ENCODE results near the gene TDRKH.

Gene TDRKH, protein sequence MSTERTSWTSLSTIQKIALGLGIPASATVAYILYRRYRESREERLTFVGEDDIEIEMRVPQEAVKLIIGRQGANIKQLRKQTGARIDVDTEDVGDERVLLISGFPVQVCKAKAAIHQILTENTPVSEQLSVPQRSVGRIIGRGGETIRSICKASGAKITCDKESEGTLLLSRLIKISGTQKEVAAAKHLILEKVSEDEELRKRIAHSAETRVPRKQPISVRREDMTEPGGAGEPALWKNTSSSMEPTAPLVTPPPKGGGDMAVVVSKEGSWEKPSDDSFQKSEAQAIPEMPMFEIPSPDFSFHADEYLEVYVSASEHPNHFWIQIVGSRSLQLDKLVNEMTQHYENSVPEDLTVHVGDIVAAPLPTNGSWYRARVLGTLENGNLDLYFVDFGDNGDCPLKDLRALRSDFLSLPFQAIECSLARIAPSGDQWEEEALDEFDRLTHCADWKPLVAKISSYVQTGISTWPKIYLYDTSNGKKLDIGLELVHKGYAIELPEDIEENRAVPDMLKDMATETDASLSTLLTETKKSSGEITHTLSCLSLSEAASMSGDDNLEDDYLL

DNA sequence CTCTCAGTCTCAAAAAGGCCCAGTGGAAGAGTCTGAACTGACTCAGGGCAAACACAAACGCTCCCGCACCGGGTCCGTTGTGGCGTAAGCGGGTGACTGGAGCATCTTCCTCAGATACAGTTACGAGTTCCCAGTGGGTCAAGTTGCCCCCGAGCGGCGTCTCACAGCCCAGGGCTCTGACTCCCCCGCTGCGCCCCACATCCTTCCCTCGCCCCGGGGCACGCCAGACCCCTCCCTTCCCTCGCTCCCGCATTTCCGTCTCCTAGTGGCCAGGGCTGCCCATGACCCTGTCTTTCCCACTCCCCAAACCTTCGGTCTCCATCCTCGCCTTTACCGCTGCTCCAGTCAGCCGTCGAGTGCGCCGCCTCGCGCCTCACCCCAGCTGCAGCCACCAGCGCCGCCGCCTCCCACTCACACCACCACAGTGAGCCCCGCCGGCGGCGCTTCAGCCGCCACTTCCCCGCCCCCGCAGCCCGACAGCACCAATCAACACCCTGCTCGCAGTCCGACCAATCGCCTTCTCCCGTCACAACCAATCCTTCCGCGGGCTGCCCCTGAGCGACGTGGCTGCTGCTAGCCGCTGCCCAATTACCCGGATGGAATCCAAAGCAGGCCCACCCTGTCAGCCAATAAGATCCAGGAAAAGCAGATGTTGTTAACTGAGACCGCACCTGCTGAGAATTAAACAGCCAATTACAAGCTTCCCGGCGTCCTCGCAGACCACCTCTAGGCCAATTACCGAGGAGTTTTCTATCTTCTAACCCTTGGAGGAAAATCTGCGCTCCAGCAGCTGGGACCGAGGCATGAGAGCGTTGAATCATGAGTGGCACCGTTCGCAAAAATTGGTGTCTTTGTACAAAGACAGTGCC is at the start of gene TDRKH:
TSS of gene TDRKH (minus strand) at position 430 of the 869 bp plus-strand sequence. CDS start 7,478 bp downstream, outside the sequence.
- peak; percentile 99 for FAIRE-seq

DNA sequence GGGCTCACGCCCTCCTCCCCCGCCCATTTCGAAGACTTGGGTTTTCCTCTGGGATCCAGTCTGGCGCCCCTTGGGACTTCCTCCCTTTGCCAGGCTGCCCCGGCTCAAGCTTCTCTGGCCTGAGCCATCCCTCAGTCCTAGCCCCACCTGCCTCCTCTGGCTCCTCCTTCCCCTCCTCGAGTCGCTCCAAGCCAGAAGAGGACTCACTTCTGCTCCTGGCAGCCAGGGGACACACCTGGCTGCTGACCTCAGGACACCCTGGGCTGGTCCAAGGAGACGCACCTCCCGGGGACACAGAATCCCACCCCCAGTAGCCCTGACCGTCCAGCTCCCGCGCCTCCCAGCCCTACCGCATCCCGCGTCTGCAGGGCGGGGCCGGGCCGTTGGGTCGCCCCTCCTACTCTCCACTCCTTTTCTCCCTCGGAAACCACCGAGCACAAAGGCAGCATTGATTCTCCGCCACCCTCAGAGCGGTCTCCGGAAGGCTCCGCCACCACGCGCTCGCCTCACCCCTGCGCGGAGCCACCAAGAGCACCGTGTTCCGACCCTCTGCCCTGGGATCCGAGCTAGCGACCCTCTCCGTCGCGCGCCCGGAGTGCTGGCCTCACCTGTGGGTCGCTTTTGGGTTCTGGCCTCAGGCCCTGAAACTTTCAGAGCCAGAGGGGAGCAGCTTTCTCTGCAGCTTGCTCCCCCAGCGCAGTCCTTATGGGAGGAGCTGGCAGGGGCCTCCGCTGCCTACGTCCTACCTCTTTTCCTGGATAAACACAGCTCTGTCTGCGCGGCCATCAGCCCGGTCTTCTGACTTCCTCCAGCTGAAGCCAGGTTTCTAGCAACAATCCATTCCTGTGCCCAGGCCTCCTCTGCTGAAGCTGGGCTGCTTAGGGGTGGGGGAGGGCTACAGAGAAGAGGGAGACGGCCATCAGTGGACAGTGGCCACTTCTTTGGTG is 49.4 kb upstream of the TDRKH start, which contains the start of gene C2CD4D:
TSS of gene C2CD4D (minus strand) at position 364 of the 947 bp plus-strand sequence. CDS start 831 bp downstream, outside the sequence.
- FAIRE-seq: no peak

DNA sequence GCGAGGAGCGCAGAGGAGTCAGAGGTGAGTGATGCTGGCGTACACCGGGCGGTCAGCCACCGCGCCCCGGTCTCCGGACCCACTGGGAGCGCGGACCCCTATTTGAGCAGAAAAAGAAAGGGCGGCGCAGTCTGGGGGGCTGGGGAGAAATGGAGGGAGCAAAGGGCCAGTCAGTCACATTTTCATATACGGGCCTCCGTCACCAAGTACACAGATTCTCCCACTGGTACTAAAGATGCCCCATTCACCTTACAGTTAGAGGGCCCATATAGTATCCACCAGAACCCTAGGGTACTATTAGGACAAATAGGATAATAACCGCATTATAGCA is 48.7 kb upstream of the TDRKH start:
- no peak for FAIRE-seq

DNA sequence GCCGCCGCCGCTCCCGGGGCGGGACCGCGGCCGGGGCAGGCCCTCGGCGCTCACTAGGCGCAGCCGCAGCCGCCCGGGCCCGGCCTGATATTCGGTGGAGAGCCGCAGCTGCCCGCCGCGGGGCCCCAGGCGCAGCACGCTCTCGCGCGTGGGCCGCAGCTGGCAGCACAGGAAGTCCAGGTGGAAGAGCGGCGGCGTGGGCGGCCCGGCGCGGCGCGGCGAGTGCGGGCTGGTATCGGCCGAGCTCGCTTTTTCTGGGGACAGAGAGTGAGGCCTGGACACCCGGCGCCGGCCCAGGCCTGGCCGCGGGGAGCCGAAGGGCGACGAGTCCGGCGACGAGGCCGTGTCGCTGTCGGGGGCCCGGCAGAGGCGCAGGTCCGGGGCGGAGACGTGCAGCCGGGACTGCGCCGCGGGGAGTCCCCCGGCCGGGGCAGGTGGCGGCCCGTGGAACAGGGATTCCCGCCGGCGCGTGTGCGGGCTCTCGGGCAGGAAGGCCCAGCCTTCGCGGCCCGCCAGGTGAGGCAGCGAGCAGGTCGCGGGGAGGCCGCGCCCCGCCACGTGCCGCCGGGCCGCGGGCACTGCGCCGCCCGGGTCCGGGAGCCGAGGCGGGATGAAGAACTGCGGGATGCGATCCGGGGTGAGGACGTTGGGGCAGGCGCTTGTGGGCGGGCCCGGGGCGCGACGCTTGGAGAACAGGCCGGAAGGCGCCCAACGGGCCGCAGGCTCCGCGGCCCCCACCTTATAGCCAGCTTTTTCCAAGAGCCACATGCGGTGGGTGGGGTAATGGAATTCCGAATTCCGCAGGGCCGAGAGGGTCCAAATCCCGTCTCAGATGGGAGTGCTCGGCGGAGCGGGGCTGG is 48.2 kb upstream of the TDRKH start:
- FAIRE-seq: no peak

DNA sequence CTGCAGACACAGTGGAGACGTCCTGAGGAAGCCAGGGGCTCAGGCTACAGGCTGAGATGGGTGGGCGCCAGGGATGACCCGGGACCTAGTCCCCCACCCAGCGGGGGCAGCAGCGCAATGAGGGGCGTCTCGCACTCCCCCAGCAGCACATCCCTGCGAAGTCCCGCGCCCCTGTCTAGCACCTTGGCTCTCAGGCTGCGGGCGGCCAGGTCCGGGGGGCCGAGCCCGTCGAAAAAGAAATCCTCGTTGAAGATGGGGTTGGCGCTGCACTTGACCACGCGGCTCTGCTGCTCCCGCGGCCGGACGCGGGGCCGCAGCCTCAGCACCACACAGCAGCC is 47.6 kb upstream of the TDRKH start:
- FAIRE-seq: no peak

DNA sequence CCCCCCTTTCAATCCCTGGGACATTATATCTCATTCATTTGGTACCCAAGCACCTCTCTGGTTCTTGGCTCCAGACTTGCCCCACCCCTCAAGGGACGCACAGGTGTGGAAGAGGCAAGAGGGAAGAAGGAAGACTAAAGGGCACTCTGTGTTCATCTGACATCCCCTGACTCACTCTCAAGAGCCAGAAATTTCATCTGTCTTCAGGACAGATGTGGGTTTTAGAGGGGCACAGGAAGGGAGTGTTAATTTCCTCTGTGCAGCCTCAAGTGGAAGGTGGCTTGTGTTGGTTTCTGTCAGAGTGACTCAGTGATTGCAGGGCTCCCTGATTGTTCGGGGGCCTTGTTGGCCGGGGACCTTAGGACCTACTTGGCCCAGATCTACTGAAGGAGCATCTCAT is 46.9 kb upstream of the TDRKH start:
- no peak for FAIRE-seq

DNA sequence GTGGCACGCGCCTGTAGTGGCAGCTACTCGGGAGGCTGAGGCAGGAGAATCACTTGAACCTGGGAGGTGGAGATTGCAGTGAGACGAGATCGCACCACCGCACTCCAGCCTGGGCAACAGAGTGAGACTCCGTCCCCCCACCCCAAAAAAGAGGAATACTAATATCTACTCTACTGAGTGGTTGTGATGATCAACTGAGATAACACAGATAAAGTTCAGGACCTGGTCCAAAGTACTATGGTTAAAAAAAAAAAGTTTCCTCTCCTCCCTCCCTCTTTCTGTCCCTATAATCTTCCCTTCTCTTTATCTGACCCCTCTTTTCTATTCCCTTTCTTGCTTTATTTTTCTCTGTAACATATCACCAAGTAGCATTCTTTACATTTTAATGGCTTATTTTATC is 45.3 kb upstream of the TDRKH start:
- no peak for FAIRE-seq

DNA sequence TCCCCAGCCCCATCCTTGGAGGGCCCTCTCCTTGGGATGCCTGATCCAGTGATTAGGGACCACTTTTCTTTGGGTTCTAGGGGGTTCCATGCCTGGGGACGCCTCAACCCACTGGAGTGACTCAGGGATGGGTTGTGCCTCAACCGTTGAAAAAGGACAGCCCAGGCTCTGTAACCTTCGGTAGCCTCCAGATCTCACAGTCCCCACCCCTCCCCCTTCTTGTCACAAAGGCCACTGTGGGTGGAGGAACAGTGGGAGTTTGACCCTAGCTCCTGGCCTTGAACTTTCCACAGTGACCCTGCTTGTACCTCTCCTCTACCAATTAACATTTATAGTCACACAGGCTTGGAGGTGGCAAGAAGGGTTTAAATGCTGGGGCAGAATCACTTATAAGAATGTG is 43.9 kb upstream of the TDRKH start:
- no peak for FAIRE-seq

DNA sequence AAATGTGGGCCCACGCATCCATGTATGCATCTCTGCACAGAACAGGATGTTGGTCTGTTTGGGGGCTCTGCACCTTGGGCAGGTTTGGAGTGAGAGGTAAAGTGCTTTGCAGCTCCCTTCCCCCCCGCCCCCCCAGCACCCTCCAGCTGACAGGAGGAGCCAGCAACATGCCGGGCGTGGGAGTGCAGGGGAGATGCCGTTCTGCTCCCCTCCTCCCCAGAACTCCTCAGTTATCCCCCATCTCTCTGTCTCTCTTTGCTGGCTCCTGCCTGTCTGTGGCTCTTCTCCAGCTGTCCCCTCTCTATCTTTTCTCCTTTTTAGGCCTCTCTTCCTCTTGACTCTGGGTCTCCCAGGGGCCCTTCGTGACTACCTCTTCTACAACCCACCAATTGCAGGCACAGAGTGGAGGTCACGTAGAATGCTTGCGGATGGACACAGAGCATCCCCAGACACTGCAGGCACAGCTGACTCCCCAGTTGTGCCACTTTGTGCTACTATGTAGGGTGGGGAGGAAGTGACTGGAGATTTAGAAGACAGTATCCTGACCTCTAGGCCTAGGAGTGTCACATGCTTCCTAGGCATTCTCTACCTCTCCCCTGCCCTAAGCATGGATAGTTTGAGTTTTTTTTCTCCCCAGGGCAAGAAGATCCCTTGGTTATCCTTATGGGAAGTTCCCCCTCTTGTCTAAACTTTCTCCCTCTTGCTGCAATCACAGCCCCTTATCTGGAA is 43.0 kb upstream of the TDRKH start:
- FAIRE-seq: no peak

DNA sequence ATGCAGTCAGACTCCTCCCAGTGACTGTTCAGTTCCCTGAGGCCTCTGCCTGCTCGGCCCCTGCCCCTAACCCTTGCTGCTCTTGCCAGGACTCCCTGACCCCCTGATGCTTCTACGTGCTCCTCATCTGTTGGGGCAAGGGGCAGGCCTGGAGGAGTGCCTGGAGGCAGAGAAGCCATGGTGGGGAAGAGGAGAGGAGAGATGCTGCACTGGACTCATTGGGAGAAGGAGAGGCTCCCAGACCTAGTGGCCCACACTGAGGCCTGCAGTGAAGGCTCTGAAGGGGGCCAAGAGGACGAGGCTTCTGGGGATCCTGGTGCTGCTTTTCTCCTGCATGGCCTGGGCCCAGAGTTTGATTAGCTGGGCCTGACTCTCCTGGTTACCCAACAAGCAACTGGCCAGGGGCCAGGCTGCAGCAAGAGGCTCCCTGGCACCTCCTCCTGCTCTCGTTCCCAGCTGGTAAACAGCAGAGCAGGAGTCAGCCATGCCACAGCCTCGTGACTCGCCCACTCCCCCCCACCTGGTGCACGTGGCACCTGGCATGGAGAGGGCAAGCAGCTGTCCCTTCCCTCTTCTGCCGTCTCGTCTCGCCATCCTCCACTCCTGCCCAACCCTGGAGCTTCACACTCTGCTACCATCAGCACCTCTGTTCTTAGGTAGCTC is 42.1 kb upstream of the TDRKH start:
- FAIRE-seq: no peak

DNA sequence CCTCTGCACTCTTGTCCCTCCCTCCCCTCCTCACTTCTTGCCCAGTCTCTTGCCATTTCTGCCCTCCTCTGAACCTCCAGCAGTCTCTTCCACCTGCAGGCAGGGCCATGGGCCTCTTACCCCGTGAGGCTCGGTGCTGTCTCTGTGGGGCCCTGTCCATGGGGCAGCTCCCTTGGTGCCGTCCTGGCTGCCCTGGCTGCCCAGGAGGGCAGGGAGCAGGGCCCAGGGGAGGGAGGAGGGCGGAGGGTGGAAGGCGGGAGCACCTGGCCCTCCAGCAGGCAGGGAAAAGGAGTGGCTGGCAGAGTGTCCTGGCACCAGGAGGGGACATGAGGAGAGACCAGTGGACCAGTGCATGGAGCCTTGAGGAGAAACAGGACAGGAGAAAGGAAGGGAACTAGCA is 41.3 kb upstream of the TDRKH start, which contains the start of gene RORC:
TSS of gene RORC (minus strand) at position 198 of the 400 bp plus-strand sequence. CDS start at position 160, 38 bp downstream.
- no peak for FAIRE-seq

DNA sequence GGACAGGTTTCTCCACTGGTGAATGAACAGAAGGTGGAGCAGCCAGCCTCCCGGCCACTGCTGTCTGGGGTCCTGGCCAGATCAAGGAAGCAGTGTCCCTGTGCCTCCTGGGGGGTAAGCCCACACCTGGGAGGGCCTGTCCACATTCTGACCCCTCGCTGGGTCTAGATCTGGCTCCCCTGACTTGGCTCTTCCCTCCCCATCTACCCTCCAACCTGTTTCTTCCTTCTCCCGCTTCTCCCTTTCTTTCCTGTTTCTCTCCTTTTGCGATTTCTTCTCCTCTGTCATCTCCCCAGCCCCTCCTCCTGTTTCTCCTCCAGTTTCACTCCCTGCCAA is 40.9 kb upstream of the TDRKH start:
- no peak for FAIRE-seq

DNA sequence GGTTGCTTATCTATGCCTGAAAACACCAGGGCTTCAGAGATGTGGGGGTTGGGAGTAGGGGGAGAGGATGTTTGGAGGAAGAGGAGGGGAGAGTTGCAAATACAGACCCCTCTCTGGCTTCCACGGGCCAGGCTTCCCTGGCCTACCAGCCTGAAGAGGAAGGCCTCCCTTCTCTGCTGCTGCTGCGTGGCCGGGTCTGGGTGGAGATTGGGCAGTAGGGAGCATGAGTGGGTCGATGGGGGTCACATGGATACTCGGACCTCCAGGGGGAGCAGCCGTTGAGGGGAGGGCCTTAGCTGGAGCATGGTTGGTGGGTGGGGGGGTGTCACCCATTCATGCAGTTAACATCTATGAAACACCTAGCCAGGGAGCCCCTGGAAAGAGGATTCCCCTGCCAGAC is 39.8 kb upstream of the TDRKH start:
- FAIRE-seq: no peak

DNA sequence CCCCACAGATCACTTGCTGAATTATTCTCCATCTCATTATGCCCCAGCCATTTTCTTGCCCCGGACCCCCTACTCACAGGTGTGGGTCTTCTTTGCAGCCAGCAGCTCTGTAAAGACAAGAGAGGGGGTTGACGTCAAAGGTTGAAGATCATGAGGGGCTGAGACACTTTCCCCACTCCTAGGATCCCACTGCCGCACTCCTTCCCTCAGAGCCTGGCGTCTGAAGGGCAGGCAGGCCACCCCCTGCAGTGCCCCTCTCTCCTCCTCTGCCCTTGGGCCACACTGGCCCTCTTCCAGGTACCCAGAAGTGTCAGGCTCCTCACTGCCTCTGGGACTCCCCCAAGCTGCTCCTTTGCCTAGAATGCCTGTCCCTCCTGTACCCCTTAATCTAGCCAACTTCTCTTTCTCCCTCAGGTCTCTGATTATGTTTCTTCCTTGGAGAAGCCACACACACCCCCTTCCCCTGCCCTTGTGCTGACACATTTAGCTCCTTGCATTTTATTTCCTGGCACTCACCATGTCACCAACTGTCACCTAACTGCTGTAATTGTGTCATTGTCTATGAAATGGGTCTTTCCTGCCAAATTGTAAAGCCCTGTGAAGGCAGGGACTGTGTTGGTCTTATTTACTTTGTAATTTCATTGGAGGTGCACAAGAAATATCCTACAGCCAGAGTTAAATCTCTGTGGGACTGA is 39.2 kb upstream of the TDRKH start:
- FAIRE-seq: no peak

DNA sequence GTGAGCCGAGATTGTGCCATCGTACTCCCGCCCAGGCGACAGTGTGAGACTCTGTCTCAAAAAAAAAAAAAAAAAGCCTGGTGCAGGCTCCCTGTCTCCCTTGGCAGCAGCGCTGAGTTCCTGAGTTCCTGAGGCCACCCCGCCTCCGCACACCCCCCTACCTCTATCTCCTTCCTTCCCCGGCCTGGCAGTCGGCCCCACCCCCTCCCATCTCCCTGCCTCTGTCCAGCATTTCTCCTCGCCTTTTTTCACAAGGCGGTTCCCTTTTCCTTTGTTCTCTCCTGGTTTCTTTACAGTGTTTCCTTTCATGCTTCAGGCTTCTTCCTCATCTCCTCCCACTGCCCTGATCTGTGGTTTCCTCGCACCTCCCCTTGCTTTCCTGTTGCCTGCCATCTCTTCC is 38.6 kb upstream of the TDRKH start:
- no peak for FAIRE-seq

DNA sequence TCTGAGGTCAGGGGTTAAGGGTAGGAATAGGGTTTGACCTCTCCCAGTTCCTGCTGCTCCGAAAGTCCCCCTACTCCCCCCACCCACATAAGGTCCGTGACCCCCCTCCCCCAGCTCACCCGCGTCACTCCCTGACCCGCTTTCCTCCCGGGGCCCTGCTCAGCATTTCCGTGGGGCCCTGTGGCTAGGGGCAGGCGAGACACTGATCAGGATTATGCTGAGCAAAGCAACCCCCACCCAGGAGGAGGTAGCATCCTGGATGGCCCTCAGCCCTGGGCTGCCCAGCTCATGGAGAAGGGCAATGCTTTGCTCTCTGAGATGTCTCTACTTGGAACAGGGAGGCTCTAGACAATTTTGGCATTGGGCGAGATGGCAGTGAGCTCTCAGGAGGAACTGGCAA is 37.6 kb upstream of the TDRKH start:
- no peak for FAIRE-seq

DNA sequence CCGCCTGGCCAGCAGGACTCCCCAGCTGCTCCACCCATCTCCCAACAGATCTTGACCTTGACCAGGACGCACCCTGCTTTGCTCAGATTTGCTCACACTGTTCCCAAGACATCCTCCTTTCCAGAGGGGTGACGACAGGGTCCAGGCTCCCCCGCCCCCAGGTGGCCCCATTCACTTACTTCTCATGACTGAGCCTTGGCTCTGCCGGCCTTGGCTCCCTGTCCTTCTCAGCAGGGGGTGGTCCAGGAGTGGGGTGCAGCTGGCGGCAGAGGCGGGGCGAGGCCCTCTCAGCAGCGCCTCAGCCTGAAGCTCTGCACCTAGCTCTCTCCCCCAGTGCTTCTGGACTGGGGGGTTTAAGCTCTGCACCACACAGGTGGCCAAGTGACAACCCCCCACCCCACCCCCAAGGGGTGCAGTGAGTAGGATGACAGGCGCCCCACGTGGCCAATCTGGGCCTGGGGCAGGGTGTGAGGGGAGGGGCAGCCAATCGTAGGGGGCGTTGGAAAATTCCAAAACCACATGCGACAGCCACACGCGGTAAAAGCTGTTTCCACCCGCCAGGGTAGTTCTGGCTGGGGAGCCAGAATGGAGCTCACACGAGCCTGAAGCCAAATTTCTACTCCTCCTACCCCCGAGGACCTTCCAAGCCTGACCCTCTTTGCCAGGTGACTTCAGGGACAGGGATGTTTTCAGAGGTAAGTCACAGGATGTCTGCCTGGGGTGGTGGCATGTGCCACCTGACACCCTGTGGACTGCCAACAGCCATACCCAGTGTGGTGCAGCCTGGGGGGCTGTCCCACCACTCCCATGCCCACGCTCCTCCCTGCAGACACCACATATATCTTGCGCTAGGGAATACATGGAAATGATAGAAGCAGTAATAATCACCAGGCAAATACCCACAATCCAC is 35.7 kb upstream of the TDRKH start:
- FAIRE-seq: no peak

DNA sequence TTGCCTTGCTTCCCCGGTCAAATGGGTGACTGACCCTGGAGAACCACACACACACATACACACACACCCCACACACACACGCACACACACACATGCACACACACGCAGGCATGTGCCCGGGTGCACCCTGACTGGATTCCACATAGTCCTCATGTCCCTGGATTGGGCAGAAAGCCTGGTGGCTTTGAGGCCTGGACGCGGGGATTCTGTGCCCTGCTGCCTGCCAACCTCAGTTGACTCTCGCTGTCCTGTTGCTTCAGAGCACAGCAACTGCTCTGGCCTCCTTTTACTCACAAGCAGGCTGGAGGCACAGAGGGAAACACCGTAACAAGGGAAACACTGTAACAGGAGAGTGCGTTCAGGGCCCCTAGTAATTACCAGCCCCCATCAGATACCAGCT is 34.9 kb upstream of the TDRKH start:
- FAIRE-seq: no peak

DNA sequence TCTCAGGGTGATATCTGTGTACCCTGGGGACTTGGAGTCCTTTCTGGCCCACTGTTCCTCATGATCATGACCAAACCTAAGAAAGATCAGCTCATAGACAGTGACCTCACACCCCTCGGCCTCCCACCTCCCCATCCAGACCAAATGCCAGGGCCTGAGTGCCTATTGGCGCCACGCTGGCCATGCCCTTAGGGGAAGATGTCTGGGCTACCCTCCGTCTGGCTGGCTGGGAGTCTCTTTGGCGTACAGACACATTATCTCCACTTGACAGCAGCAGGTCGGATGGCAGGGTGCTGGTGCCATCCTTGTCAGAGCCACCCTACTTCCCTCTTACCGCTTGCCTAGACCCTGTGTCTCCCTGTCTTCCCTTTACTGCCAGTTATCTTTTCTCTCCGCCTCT is 32.9 kb upstream of the TDRKH start:
- FAIRE-seq: no peak
